ENCODE measurements around the gene ZNF239. TPM values are rescaled to one million over a fixed set of nuclear protein-coding genes. Genes with fewer than 3 reads are reported as not detected.

The ZNF239 gene
- total RNA-seq, 1 donor from 2014 or later: 9.5 TPM

DNA sequence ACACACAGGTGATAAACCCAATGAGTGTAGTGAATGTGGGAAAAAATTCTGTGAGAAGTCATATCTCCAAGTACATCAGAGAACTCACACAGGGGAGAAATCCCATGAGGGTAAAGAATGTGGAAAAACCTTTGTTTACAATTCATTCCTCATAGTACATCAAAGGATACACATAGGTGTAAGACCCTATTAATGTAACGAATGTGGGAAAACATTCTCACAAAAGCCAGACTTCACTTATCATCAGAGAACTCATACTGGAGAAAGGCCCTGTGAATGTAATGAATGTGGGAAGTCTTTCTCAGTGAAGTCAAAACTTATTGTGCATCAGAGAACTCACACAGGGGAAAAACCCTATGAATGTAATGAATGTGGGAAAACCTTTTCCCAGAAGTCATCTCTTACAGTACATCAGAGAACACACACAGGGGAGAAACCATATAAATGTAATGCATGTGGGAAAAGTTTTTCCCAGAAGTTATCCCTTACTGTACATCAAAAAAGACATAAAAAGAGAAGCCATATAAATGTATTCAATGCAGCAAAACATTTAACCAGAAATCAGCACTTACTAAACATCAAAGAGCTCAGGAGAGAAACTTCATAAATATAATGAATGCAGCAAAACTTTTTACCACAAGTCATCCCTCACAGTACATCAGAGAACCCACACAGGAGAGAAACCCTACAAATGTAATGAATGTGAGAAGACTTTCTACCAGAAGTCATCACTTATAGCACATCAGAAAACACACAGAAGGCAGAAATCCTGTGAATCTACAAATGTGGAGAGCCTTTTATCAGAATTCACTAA lies 49.8 kb downstream of the ZNF239 start:
- H3K9me3 Mint-ChIP-seq: peaks cover 67% of the 10 kb centered on the region

More for the DNA sequence above, 49.8 kb downstream of the ZNF239 start:
- Mint-ChIP-seq H3K27me3 (ENCODE audit: low read depth) (no peaks in the 10 kb centered on the region), H3K4me1 (no peaks in the 10 kb centered on the region), H3K4me3 (no peak overlapping the region), H3K36me3 (peaks cover 2% of the 10 kb centered on the region), H3K27ac (no peak overlapping the region)
- TF ChIP-seq CTCF (IDR thresholded peaks at IDR 0.05; ENCODE audit: unreplicated experiment): no peak
- no peak for DNase-seq (ENCODE audit: low spot score in 2 of 2, unreplicated experiment in 2 of 2)

Other genes with a start within 250 kb of the ZNF239 start
- gene FXYD4, start 203.0 kb downstream of the ZNF239 start, total RNA-seq: not detected in 3 replicates
- gene HNRNPF, start 165.4 kb downstream of the ZNF239 start, total RNA-seq: 163 to 169 TPM (median 165 TPM) in 3 replicates
- 2.7 to 3.4 TPM (median 2.8 TPM) in 3 replicates for gene ZNF487, start 137.5 kb downstream of the ZNF239 start, total RNA-seq
- 6.1 to 7.3 TPM (median 6.7 TPM) in 3 replicates for gene ZNF485, start 31.8 kb upstream of the ZNF239 start, total RNA-seq
- gene ZNF32, start 74.3 kb upstream of the ZNF239 start, total RNA-seq: 46.7 to 51.2 TPM (median 46.8 TPM) in 3 replicates